HepG2 (cell line): ENCODE data around the gene C5orf15. TPM values are rescaled to one million over a fixed set of nuclear protein-coding genes. Genes with fewer than 3 reads are reported as not detected.

Experiments used
- AHDC1 ChIP-seq: sonication (generic); formaldehyde crosslinking; IDR thresholded peaks from 2 replicates; pipeline ENCODE4 v1.5.1; 2020; ENCODE audit warnings: mild to moderate bottlenecking, missing genetic modification reagents, borderline replicate concordance
- ARID5B ChIP-seq: IDR thresholded peaks from 2 replicates; pipeline ENCODE4 v1.4.0; 2020; ENCODE audit warnings: mild to moderate bottlenecking, missing genetic modification reagents
- ETS1 ChIP-seq: sonication (generic); formaldehyde crosslinking; IDR thresholded peaks from 2 replicates; pipeline ENCODE4 v1.4.0; 2020; ENCODE audit warnings: missing genetic modification reagents
- GFI1 ChIP-seq: sonication (generic); formaldehyde crosslinking; IDR thresholded peaks from 2 replicates; pipeline ENCODE4 v1.5.0; 2020; ENCODE audit warnings: missing genetic modification reagents, mild to moderate bottlenecking, borderline replicate concordance
- NFE2L2 ChIP-seq: fragments of 150-350 bp; IDR thresholded peaks from 2 replicates; pipeline ENCODE4 v1.6.1; 2014; ENCODE audit warnings: low read length
- ONECUT2 ChIP-seq: sonication (generic); formaldehyde crosslinking; IDR thresholded peaks from 2 replicates; pipeline ENCODE4 v1.4.0; 2020; ENCODE audit warnings: missing genetic modification reagents
- PATZ1 ChIP-seq: sonication (generic); formaldehyde crosslinking; IDR thresholded peaks from 2 replicates; pipeline ENCODE4 v1.4.0; 2020; ENCODE audit warnings: missing genetic modification reagents
- PRDM10 ChIP-seq: sonication (generic); formaldehyde crosslinking; IDR thresholded peaks from 2 replicates; pipeline ENCODE4 v1.4.0; 2020; ENCODE audit warnings: low read depth, missing genetic modification reagents
- ZBTB38 ChIP-seq: sonication (generic); formaldehyde crosslinking; IDR thresholded peaks from 2 replicates; pipeline ENCODE4 v1.5.1; 2020; ENCODE audit warnings: mild to moderate bottlenecking, missing genetic modification reagents
- ZFP36L2 ChIP-seq: sonication (generic); formaldehyde crosslinking; IDR thresholded peaks from 2 replicates; pipeline ENCODE4 v1.4.0; 2020; ENCODE audit warnings: missing genetic modification reagents
- ZFP62 ChIP-seq: sonication (generic); formaldehyde crosslinking; IDR thresholded peaks from 2 replicates; pipeline ENCODE4 v1.4.0; 2020; ENCODE audit warnings: missing genetic modification reagents
- polyA plus RNA-seq, 8 experiments: library from polyadenylated mRNA; depleted of rRNA in 3 of 8; stranded (reverse) in 7 of 8; unstranded in 1 of 8; fragments of >200 nt; fragmentation: Illumina TruSeq in 4 of 8; extraction: Trizol in 4 of 8; gene quantifications; 2 replicates each; pipeline versions ENCODE4 v1.2.1 to v1.2.3, GENCODE V29; 2011 to 2016; ENCODE audit warnings: low read depth in 4 of 8, missing spikeins in 1 of 8, mixed read lengths in 1 of 8; ENCODE audit not compliant: insufficient read depth in 1 of 8
- total RNA-seq, 5 experiments: library from RNA; depleted of rRNA; stranded (reverse); fragments of >200 nt; fragmentation: Illumina TruSeq; extraction: Trizol; gene quantifications; 2 replicates each; pipeline ENCODE4 v1.2.3, GENCODE V29; 2016; ENCODE audit warnings: low read depth in 1 of 5

The C5orf15 gene
- total and polyA plus RNA-seq, 2 of the 13 experiments (the other 11 are each of a cell fraction or from before 2014, with no cell fraction given): 58.5 to 82.7 TPM

GRCh38 chr5:133968204-133968980, at the start of gene C5orf15 (continued):
- peak; percentile 72; the same call in 1 of the 2 replicates for TF ChIP-seq PRDM10 (CRISPR knock-in tag)
- TF ChIP-seq ZFP36L2 (CRISPR knock-in tag): 0 out of 2 replicates have a peak, but pooled peaks have one; percentile 74
- peak; percentile 61 for TF ChIP-seq ARID5B (CRISPR knock-in tag)
- no peak for TF ChIP-seq AHDC1 (CRISPR knock-in tag)
- no peak for TF ChIP-seq NFE2L2
- TF ChIP-seq ETS1 (CRISPR knock-in tag): no peak
- no peak for TF ChIP-seq GFI1 (CRISPR knock-in tag)
- TF ChIP-seq ONECUT2 (CRISPR knock-in tag): no peak
- TF ChIP-seq PATZ1: peak; percentile 27; the same call in 1 of the 2 replicates
- 0 out of 2 replicates have a peak, but pooled peaks have one; percentile 37 for TF ChIP-seq ZBTB38
- TF ChIP-seq ZFP62 (CRISPR knock-in tag): no peak
